Astrocyte (in vitro differentiated cells and primary cell): ENCODE results near the gene SYCE3.

Experiments
- EZH2 ChIP-seq: IDR thresholded peaks from 2 replicates; pipeline ENCODE4 v1.6.1; 2012; ENCODE audit warnings: mild to moderate bottlenecking, low read length, inconsistent platforms; ENCODE audit not compliant: insufficient read depth
- TF ChIP-seq, protein P1 (sequence below): IDR thresholded peaks from 2 replicates; pipeline ENCODE4 v1.5.1; 2011; ENCODE audit warnings: low read depth, mild to moderate bottlenecking, inconsistent platforms, low read length, moderate library complexity; ENCODE audit not compliant: insufficient read depth

DNA sequence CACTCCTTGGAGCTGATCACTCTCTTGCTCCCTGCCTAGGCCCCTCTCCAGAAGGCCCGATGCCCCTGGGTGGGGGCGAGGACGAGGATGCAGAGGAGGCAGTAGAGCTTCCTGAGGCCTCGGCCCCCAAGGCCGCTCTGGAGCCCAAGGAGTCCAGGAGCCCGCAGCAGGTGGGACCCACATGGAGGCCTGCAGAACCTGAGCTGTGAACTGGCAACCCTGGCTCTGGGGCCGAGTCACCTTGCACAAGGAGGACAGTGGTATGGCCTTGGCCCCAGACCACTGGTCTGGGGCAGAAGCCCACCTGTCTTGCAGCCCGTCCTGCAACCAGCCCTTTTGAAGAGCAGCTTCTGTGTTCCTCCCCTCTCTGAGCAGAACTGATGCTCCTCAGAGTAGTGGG lies 43.6 kb downstream of the SYCE3 start:
- TF ChIP-seq, protein P1, sequence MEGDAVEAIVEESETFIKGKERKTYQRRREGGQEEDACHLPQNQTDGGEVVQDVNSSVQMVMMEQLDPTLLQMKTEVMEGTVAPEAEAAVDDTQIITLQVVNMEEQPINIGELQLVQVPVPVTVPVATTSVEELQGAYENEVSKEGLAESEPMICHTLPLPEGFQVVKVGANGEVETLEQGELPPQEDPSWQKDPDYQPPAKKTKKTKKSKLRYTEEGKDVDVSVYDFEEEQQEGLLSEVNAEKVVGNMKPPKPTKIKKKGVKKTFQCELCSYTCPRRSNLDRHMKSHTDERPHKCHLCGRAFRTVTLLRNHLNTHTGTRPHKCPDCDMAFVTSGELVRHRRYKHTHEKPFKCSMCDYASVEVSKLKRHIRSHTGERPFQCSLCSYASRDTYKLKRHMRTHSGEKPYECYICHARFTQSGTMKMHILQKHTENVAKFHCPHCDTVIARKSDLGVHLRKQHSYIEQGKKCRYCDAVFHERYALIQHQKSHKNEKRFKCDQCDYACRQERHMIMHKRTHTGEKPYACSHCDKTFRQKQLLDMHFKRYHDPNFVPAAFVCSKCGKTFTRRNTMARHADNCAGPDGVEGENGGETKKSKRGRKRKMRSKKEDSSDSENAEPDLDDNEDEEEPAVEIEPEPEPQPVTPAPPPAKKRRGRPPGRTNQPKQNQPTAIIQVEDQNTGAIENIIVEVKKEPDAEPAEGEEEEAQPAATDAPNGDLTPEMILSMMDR, result no peak
- TF ChIP-seq EZH2, result no peak
